ENCODE data around the gene DDX54. TPM values are rescaled to one million over a fixed set of nuclear protein-coding genes. Genes with fewer than 3 reads are reported as not detected.
A peak's percentile ranks its signal among the peaks of the same experiment; 100 is the strongest.

The DDX54 gene
- total and polyA plus RNA-seq, 7 donors: 53.6 to 93.5 (median 79.4) TPM

GRCh38 chr12:113227686-113228391 is 42.6 kb upstream of the DDX54 start:
- H3K27me3 ChIP-seq (ENCODE audit: insufficient read depth in 3 of 3, low read length in 2 of 3): no peaks in the 10 kb centered on the region
- 36 to 76% (median 43%) methylated on average over 5 of the region's 5 CpGs for WGBS, 3 donors
- DNase-seq (no peak), ATAC-seq (no peak)
- peak overlapping the region; percentile 14 for H3K4me3 ChIP-seq
- no peak for TF ChIP-seq CTCF (IDR thresholded peaks at IDR 0.05)
- H3K9me3 ChIP-seq: no peaks in the 10 kb centered on the region
- peaks cover 92% of the 10 kb centered on the region for H3K4me1 ChIP-seq
- H3K27ac ChIP-seq: peak overlapping the region; percentile 95
- peaks cover 0 to 28% of the 10 kb centered on the region in 2 donors for H3K36me3 ChIP-seq (ENCODE audit: insufficient read depth in 1 of 2, low read depth in 1 of 2)
- intact Hi-C loops (cut with DNase I): loop anchor here in 1 of 2 donors (5.0 kb wide), 1 partner anchor 34 kb away; no protein-coding TSS in a partner anchor

GRCh38 chr12:113226696-113227568 is 41.7 kb upstream of the DDX54 start:
- Histone ChIP-seq H3K27me3 (ENCODE audit: insufficient read depth in 3 of 3, low read length in 2 of 3) (no peaks in the 10 kb centered on the region), H3K4me1 (peaks cover 85% of the 10 kb centered on the region), H3K27ac (peak overlapping the region; percentile 95), H3K9me3 (no peaks in the 10 kb centered on the region), H3K36me3 (ENCODE audit: insufficient read depth in 1 of 2, low read depth in 1 of 2) (peaks cover 0 to 24% of the 10 kb centered on the region in 2 donors), H3K4me3 (peak overlapping the region; percentile 14)
- intact Hi-C loops (cut with DNase I): loop anchor here in 1 of 2 donors (5.0 kb wide), 1 partner anchor 35 kb away; no protein-coding TSS in a partner anchor
- ATAC-seq: peak; percentile 61 to 71 (median 67)
- WGBS, 3 donors: 29 to 44% (median 36%) methylated on average over 13 of the region's 13 CpGs
- TF ChIP-seq CTCF (IDR thresholded peaks at IDR 0.05): peak; percentile 11
- DNase-seq: peak; percentile 56 to 83

- H3K4me3 ChIP-seq: no peak overlapping the region
- no peaks in the 10 kb centered on the region for H3K9me3 ChIP-seq
- H3K4me1 ChIP-seq: peaks cover 69% of the 10 kb centered on the region
- peaks cover 0 to 12% of the 10 kb centered on the region in 2 donors for H3K36me3 ChIP-seq (ENCODE audit: insufficient read depth in 1 of 2, low read depth in 1 of 2)
- H3K27ac ChIP-seq: peak overlapping the region; percentile 95
- TF ChIP-seq CTCF (IDR thresholded peaks at IDR 0.05): no peak
- ATAC-seq: no peak
- 88 to 92% (median 90%) methylated on average over 4 of the region's 4 CpGs for WGBS, 3 donors
- no peaks in the 10 kb centered on the region for H3K27me3 ChIP-seq (ENCODE audit: insufficient read depth in 3 of 3, low read length in 2 of 3)
- intact Hi-C loops (cut with DNase I): loop anchor here (5.0 kb wide), 2 partner anchors 37 to 38 kb away; partner anchors contain the start of genes DDX54 (in 1 of the 2) and RITA1 (in 1 of the 2)
- DNase-seq: no peak
Observed at GRCh38 chr12:113224955-113225354, 39.7 kb upstream of the DDX54 start.

GRCh38 chr12:113222730-113223531 is 37.7 kb upstream of the DDX54 start:
- Histone ChIP-seq H3K27ac (peak overlapping the region; percentile 94), H3K4me1 (peaks cover 49% of the 10 kb centered on the region), H3K4me3 (peak overlapping the region; percentile 88), H3K9me3 (no peaks in the 10 kb centered on the region), H3K27me3 (ENCODE audit: insufficient read depth in 3 of 3, low read length in 2 of 3) (no peaks in the 10 kb centered on the region), H3K36me3 (ENCODE audit: insufficient read depth in 1 of 2, low read depth in 1 of 2) (peaks cover 0 to 5% of the 10 kb centered on the region in 2 donors)
- WGBS, 3 donors: 9 to 13% (median 9%) methylated on average over 11 of the region's 11 CpGs
- peak; percentile 66 to 79 for DNase-seq
- TF ChIP-seq CTCF (IDR thresholded peaks at IDR 0.05): no peak
- ATAC-seq: peak in 3 of 4 donors; percentile 4 to 34 (median 11)
- intact Hi-C loops (cut with DNase I): loop anchor here in 1 of 2 donors (5.0 kb wide), 1 partner anchor 36 kb away; the partner anchor contains the start of genes DDX54 and RITA1

All from psoas muscle (tissue), 8 donors.